ENCODE data around the gene TRABD2B. TPM values are rescaled to one million over a fixed set of nuclear protein-coding genes. Genes with fewer than 3 reads are reported as not detected.
A peak's percentile ranks its signal among the peaks of the same experiment; 100 is the strongest.

Gene TRABD2B
- total and polyA plus RNA-seq, 2 of the 13 experiments (the other 11 are each of a cell fraction or from before 2014, with no cell fraction given) = 0.04 TPM; not detected in 1

DNA sequence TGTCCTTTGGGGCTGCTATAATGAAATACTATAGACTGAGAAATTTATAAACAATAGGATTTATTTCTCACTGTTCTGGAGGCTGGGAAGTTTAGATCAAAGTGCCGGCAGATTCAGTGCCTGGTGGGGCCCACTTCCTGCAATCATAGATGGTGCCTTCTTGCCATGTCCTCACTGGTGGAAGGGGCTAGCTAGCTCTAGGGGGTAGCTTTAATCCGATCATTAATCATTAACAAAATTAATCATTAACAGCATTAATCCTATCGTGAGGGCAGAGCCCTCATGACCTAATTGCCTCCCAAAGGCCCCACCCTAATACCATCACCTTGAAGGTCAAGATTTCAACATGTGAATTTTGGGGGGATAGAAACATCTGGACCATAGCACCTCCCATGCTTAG is 124.3 kb downstream of the TRABD2B start (continued):
- TF ChIP-seq, protein P1, sequence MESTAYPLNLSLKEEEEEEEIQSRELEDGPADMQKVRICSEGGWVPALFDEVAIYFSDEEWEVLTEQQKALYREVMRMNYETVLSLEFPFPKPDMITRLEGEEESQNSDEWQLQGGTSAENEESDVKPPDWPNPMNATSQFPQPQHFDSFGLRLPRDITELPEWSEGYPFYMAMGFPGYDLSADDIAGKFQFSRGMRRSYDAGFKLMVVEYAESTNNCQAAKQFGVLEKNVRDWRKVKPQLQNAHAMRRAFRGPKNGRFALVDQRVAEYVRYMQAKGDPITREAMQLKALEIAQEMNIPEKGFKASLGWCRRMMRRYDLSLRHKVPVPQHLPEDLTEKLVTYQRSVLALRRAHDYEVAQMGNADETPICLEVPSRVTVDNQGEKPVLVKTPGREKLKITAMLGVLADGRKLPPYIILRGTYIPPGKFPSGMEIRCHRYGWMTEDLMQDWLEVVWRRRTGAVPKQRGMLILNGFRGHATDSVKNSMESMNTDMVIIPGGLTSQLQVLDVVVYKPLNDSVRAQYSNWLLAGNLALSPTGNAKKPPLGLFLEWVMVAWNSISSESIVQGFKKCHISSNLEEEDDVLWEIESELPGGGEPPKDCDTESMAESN (CRISPR knock-in tag; conservative IDR thresholded peaks at IDR 0.05) = no peak
- TF ChIP-seq SOX6 (IDR thresholded peaks at IDR 0.05) (no peak), SOX6 (CRISPR knock-in tag; IDR thresholded peaks at IDR 0.05) (0 out of 2 replicates have a peak, but pooled peaks have one; percentile 7), ZFX (CRISPR knock-in tag; IDR thresholded peaks at IDR 0.05; ENCODE audit: low read depth) (no peak), MIER2 (CRISPR knock-in tag; IDR thresholded peaks at IDR 0.05) (no peak), U2AF1 (optimal IDR thresholded peaks at IDR 0.05; ENCODE audit: low read depth, low read length) (no peak), ZFP41 (CRISPR knock-in tag; IDR thresholded peaks at IDR 0.05; ENCODE audit: borderline replicate concordance) (no peak), KAT7 (CRISPR knock-in tag; IDR thresholded peaks at IDR 0.05; ENCODE audit: borderline replicate concordance) (no peak), HNRNPL (IDR thresholded peaks at IDR 0.05; ENCODE audit: low read depth, low read length) (no peak), ZNF674 (CRISPR knock-in tag; IDR thresholded peaks at IDR 0.05; ENCODE audit: low read depth) (no peak), ZNF547 (CRISPR knock-in tag; IDR thresholded peaks at IDR 0.05) (no peak), ZSCAN22 (CRISPR knock-in tag; IDR thresholded peaks at IDR 0.05) (no peak), KLF9 (CRISPR knock-in tag; IDR thresholded peaks at IDR 0.05; ENCODE audit: low read depth) (no peak), ZNF782 (CRISPR knock-in tag; IDR thresholded peaks at IDR 0.05; ENCODE audit: borderline replicate concordance) (no peak), HMGA1 (CRISPR knock-in tag; conservative IDR thresholded peaks at IDR 0.05) (no peak), DMTF1 (CRISPR knock-in tag; IDR thresholded peaks at IDR 0.05) (no peak), ZNF34 (CRISPR knock-in tag; IDR thresholded peaks at IDR 0.05; ENCODE audit: borderline replicate concordance) (no peak), NFRKB (IDR thresholded peaks at IDR 0.05) (no peak), ZEB1 (IDR thresholded peaks at IDR 0.05; ENCODE audit: insufficient replicate concordance, low read depth) (no peak), ZFP62 (CRISPR knock-in tag; IDR thresholded peaks at IDR 0.05) (no peak), ETV5 (CRISPR knock-in tag; IDR thresholded peaks at IDR 0.05; ENCODE audit: borderline replicate concordance) (peak; percentile 42; the same call in 1 of the 2 replicates), HES4 (CRISPR knock-in tag; IDR thresholded peaks at IDR 0.05; ENCODE audit: borderline replicate concordance) (no peak), KLF15 (CRISPR knock-in tag; IDR thresholded peaks at IDR 0.05; ENCODE audit: borderline replicate concordance) (no peak)
- TF ChIP-seq, protein P2, sequence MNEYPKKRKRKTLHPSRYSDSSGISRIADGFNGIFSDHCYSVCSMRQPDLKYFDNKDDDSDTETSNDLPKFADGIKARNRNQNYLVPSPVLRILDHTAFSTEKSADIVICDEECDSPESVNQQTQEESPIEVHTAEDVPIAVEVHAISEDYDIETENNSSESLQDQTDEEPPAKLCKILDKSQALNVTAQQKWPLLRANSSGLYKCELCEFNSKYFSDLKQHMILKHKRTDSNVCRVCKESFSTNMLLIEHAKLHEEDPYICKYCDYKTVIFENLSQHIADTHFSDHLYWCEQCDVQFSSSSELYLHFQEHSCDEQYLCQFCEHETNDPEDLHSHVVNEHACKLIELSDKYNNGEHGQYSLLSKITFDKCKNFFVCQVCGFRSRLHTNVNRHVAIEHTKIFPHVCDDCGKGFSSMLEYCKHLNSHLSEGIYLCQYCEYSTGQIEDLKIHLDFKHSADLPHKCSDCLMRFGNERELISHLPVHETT (CRISPR knock-in tag; conservative IDR thresholded peaks at IDR 0.05) = no peak
- TF ChIP-seq, protein P3, sequence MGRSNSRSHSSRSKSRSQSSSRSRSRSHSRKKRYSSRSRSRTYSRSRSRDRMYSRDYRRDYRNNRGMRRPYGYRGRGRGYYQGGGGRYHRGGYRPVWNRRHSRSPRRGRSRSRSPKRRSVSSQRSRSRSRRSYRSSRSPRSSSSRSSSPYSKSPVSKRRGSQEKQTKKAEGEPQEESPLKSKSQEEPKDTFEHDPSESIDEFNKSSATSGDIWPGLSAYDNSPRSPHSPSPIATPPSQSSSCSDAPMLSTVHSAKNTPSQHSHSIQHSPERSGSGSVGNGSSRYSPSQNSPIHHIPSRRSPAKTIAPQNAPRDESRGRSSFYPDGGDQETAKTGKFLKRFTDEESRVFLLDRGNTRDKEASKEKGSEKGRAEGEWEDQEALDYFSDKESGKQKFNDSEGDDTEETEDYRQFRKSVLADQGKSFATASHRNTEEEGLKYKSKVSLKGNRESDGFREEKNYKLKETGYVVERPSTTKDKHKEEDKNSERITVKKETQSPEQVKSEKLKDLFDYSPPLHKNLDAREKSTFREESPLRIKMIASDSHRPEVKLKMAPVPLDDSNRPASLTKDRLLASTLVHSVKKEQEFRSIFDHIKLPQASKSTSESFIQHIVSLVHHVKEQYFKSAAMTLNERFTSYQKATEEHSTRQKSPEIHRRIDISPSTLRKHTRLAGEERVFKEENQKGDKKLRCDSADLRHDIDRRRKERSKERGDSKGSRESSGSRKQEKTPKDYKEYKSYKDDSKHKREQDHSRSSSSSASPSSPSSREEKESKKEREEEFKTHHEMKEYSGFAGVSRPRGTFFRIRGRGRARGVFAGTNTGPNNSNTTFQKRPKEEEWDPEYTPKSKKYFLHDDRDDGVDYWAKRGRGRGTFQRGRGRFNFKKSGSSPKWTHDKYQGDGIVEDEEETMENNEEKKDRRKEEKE (IDR thresholded peaks at IDR 0.05) = no peak
